GM13977 (cell line): Measurements from ENCODE around the gene TRAPPC12.

Experiments
- DNase-seq: peaks from one replicate; pipeline ENCODE4 v3.0.0; 2012; ENCODE audit warnings: low spot score
- CTCF ChIP-seq: IDR thresholded peaks from 2 replicates; pipeline ENCODE4 v1.5.1; 2012; ENCODE audit warnings: mild to moderate bottlenecking, control low read depth; ENCODE audit not compliant: insufficient read depth; ENCODE audit errors: extremely low read depth, missing control alignments
- in situ Hi-C: fragments of 300-500 bp; cut with MboI; formaldehyde crosslinking; loops from one replicate; pipeline ENCODE4 v1.12.0; 2022; ENCODE audit warnings: low sequenced_read_pairs, low pct_unique_long_range_greater_than_20kb, mixed read lengths, inconsistent platforms; ENCODE audit not compliant: unreplicated experiment

Gene TRAPPC12

GRCh38 chr2:3487028-3487425, 107.5 kb downstream of the TRAPPC12 start:
- in situ Hi-C loops, result no loop called here
- TF ChIP-seq CTCF, result no peak
- DNase-seq, result no peak

- no peak for TF ChIP-seq CTCF
- DNase-seq, result no peak
- in situ Hi-C loops, result no loop called here
Observed at GRCh38 chr2:3487432-3487831, 107.9 kb downstream of the TRAPPC12 start.

GRCh38 chr2:3488061-3488531, 108.6 kb downstream of the TRAPPC12 start:
- in situ Hi-C loops, result no loop called here
- DNase-seq, result no peak
- no peak for TF ChIP-seq CTCF

- TF ChIP-seq CTCF, result no peak
- in situ Hi-C loops, result no loop called here
- DNase-seq, result no peak
Observed at GRCh38 chr2:3488855-3489763, 109.6 kb downstream of the TRAPPC12 start.

- no peak for TF ChIP-seq CTCF
- no peak for DNase-seq
- in situ Hi-C loops, result no loop called here
Observed at GRCh38 chr2:3489764-3490115, 110.2 kb downstream of the TRAPPC12 start.

GRCh38 chr2:3490191-3491170, 111.0 kb downstream of the TRAPPC12 start:
- TF ChIP-seq CTCF, result no peak
- no peak for DNase-seq
- in situ Hi-C loops, result no loop called here
